HL-60 (cell line): ENCODE data around the gene CEP170.
"Not testable (repeated sequence)": the region's sequence is repeated elsewhere in the genome, so short reads cannot be mapped to it uniquely, and the experiment has no call there.

Source experiments
- DNase-seq, 2 experiments: peaks; one replicate each; pipeline ENCODE4 v3.0.0-alpha.2; 2010 to 2020; ENCODE audit warnings: low read depth in 1 of 2, low spot score in 1 of 2
- H3K27ac ChIP-seq: fragments of 250-450 bp; sonication (Bioruptor Pico); replicated peaks from 2 replicates; pipeline ENCODE4 v1.5.1; 2020; ENCODE audit warnings: mild to moderate bottlenecking, moderate library complexity
- H3K27me3 ChIP-seq: fragments of 250-450 bp; sonication (Bioruptor Pico); 2 replicates; pipeline ENCODE4 v1.5.1; 2021; ENCODE audit warnings: mild to moderate bottlenecking, moderate library complexity; ENCODE audit not compliant: insufficient read depth, poor library complexity, severe bottlenecking
- H3K4me3 ChIP-seq: replicated peaks from 2 replicates; pipeline ENCODE4 v1.5.1; 2011; ENCODE audit warnings: mild to moderate bottlenecking, control low read depth, low read length; ENCODE audit not compliant: insufficient read depth
- REST ChIP-seq: IDR thresholded peaks from 2 replicates; pipeline ENCODE4 v1.6.1; 2012; ENCODE audit warnings: low read depth; ENCODE audit not compliant: insufficient replicate concordance
- SPI1 ChIP-seq: IDR thresholded peaks from 2 replicates; pipeline ENCODE4 v1.6.1; 2012; ENCODE audit warnings: low read depth, mild to moderate bottlenecking, borderline replicate concordance

Gene CEP170

GRCh38 chr1:243183176-243183575, 71.9 kb downstream of the CEP170 start:
- not testable (repeated sequence) for H3K4me3 ChIP-seq, H3K27me3 ChIP-seq, H3K27ac ChIP-seq, DNase-seq

- H3K27me3 ChIP-seq = no peaks in the 10 kb centered on the region
- TF ChIP-seq REST (no peak), SPI1 (no peak)
- no peak overlapping the region for H3K4me3 ChIP-seq
- no peak for DNase-seq
- no peak overlapping the region for H3K27ac ChIP-seq
Measured at GRCh38 chr1:243179720-243180119, 75.4 kb downstream of the CEP170 start.

- not testable (repeated sequence) for H3K4me3 ChIP-seq, DNase-seq, H3K27me3 ChIP-seq, H3K27ac ChIP-seq
Measured at GRCh38 chr1:243177792-243178191, 77.3 kb downstream of the CEP170 start.

- not testable (repeated sequence) for H3K27ac ChIP-seq, H3K27me3 ChIP-seq, DNase-seq, H3K4me3 ChIP-seq
Measured at GRCh38 chr1:243173758-243174369, 81.2 kb downstream of the CEP170 start.

- H3K27ac ChIP-seq, DNase-seq, H3K4me3 ChIP-seq, H3K27me3 ChIP-seq: not testable (repeated sequence)
Measured at GRCh38 chr1:243164911-243165310, 90.2 kb downstream of the CEP170 start.

- not testable (repeated sequence) for DNase-seq, H3K27me3 ChIP-seq, H3K4me3 ChIP-seq, H3K27ac ChIP-seq
Measured at GRCh38 chr1:243150906-243151305, 104.2 kb downstream of the CEP170 start.

GRCh38 chr1:243149120-243149519, 106.0 kb downstream of the CEP170 start:
- H3K27me3 ChIP-seq, H3K27ac ChIP-seq, H3K4me3 ChIP-seq, DNase-seq: not testable (repeated sequence)

GRCh38 chr1:243147351-243147750, 107.7 kb downstream of the CEP170 start:
- not testable (repeated sequence) for DNase-seq, H3K27ac ChIP-seq, H3K4me3 ChIP-seq

GRCh38 chr1:243140498-243140897, 114.6 kb downstream of the CEP170 start:
- H3K27me3 ChIP-seq, DNase-seq, H3K27ac ChIP-seq, H3K4me3 ChIP-seq: not testable (repeated sequence)

More at GRCh38 chr1:243147351-243147750, 107.7 kb downstream of the CEP170 start:
- not testable (repeated sequence) for H3K27me3 ChIP-seq

- H3K27ac ChIP-seq, DNase-seq, H3K27me3 ChIP-seq, H3K4me3 ChIP-seq: not testable (repeated sequence)
Measured at GRCh38 chr1:243122876-243123409, 132.1 kb downstream of the CEP170 start.

- not testable (repeated sequence) for H3K4me3 ChIP-seq, H3K27me3 ChIP-seq, DNase-seq, H3K27ac ChIP-seq
Measured at GRCh38 chr1:243121939-243122338, 133.1 kb downstream of the CEP170 start.

GRCh38 chr1:243118601-243119322, 136.3 kb downstream of the CEP170 start:
- H3K4me3 ChIP-seq = not testable (repeated sequence)

GRCh38 chr1:243116187-243116586, 138.9 kb downstream of the CEP170 start:
- DNase-seq, H3K4me3 ChIP-seq: not testable (repeated sequence)

More at GRCh38 chr1:243118601-243119322, 136.3 kb downstream of the CEP170 start:
- DNase-seq, H3K27me3 ChIP-seq, H3K27ac ChIP-seq: not testable (repeated sequence)

More at GRCh38 chr1:243116187-243116586, 138.9 kb downstream of the CEP170 start:
- not testable (repeated sequence) for H3K27ac ChIP-seq, H3K27me3 ChIP-seq
